Esophagus muscularis mucosa (tissue), 3 donors: ENCODE data around the gene UBXN6.

Source experiments
- POLR2A ChIP-seq: fragments of 450-650 bp; IDR thresholded peaks from one replicate; pipeline ENCODE4 v1.6.1; 2017; ENCODE audit warnings: antibody characterized with exemption, moderate library complexity, mild to moderate bottlenecking, low read depth
- TF ChIP-seq, protein P1 (sequence below), 3 experiments: fragments of 200-600 bp in 2 of 3; fragments of 450-650 bp in 1 of 3; sonication (generic) in 2 of 3; IDR thresholded peaks; one replicate each; pipeline ENCODE4 v1.5.1; 2017 to 2019; ENCODE audit warnings: antibody characterized with exemption in 3 of 3, mild to moderate bottlenecking in 2 of 3, moderate library complexity in 1 of 3

DNA sequence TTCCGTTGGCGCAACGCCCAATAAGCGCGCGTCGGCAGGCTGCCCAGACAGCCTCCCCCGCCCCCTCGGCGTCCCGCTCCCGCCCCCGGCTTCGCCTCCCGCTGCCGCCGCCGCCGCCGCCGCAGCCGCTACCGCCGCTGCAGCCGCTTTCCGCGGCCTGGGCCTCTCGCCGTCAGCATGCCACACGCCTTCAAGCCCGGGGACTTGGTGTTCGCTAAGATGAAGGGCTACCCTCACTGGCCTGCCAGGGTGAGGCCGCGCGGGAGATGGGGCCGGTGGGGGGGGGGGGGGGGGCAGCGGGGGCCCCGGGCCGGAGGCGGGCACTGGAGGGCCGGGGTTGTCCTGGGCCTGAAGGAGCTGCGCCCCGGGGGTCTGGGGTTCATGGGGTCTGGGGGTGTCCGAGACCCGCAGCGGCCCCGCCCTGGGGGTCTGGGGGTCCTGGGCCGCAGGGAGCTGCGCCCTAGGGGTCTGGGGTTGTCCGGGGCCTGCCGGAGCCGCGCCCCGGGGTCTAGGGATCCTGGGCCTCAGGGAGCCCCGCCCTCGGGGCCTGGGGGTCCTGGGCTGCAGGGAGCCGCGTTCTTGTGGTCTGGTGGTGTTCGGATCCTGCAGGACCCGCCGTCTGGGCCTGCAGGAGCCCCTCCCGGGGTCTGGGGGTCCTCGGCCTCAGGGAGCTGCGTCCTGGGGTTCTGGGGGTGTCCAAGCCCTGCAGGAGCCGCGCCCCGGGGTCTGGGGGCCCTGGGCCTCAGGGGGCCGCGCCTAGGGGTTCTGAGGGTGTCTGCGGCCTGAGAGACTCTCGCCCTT lies 14.8 kb upstream of the UBXN6 start, which contains the start of gene HDGFL2:
- TF ChIP-seq, protein P1, sequence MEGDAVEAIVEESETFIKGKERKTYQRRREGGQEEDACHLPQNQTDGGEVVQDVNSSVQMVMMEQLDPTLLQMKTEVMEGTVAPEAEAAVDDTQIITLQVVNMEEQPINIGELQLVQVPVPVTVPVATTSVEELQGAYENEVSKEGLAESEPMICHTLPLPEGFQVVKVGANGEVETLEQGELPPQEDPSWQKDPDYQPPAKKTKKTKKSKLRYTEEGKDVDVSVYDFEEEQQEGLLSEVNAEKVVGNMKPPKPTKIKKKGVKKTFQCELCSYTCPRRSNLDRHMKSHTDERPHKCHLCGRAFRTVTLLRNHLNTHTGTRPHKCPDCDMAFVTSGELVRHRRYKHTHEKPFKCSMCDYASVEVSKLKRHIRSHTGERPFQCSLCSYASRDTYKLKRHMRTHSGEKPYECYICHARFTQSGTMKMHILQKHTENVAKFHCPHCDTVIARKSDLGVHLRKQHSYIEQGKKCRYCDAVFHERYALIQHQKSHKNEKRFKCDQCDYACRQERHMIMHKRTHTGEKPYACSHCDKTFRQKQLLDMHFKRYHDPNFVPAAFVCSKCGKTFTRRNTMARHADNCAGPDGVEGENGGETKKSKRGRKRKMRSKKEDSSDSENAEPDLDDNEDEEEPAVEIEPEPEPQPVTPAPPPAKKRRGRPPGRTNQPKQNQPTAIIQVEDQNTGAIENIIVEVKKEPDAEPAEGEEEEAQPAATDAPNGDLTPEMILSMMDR (IDR thresholded peaks at IDR 0.05), result no peak
- TF ChIP-seq POLR2A, result no peak
